Pulmonary artery endothelial cell (primary cell): ENCODE data around the gene CRLF3. TPM values are rescaled to one million over a fixed set of nuclear protein-coding genes. Genes with fewer than 3 reads are reported as not detected.
"Not testable (repeated sequence)": the region's sequence is repeated elsewhere in the genome, so short reads cannot be mapped to it uniquely, and the experiment has no call there.

ENCODE experiments used
- DNase-seq: peaks from one replicate; pipeline ENCODE4 v3.0.0-alpha.2; 2011; ENCODE audit warnings: low read depth, low spot score
- total RNA-seq: library from RNA; depleted of rRNA; stranded (reverse); fragments of >200 nt; gene quantifications from 2 replicates; pipeline ENCODE4 v1.2.3, GENCODE V29; 2014

The CRLF3 gene
- total RNA-seq, 1 donor from 2014 or later = 23.3 TPM

DNA sequence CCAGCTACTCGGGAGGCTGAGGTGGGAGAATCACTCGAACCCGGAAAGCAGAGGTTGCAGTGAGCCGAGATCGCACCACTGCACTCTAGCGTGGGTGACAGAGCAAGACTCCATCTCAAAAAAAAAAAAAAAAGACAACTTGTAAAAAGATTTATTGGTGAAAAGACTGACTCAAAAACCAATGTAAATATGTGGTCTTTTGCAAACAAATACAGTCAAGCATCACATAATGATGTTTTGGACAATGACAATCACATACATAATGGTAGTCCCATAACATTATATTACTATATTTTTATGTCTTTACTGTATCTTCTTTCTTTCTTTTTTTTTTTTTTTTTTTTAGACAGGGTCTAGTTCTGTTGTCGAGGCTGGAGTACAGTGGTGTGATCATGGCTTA lies 8.3 kb downstream of the CRLF3 start:
- no peak for DNase-seq

DNA sequence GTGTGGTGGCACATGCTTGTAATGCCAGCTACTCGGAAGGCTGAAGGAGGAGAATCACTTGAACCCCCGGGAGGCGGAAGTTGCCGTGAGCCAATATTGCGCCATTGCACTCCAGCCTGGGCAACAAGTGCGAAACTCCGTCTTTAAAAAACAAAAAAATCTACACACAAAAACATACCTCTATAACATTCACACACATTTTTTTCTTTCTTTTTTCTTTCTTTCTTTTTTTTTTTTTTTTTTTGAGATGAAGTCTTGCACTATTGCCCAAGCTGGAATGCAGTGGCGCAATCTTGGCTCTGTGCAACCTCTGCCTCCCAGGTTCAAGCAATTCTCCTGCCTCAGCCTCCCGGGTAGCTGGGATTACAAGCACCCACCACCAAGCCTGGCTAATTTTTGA lies 9.6 kb downstream of the CRLF3 start:
- not testable (repeated sequence) for DNase-seq

DNA sequence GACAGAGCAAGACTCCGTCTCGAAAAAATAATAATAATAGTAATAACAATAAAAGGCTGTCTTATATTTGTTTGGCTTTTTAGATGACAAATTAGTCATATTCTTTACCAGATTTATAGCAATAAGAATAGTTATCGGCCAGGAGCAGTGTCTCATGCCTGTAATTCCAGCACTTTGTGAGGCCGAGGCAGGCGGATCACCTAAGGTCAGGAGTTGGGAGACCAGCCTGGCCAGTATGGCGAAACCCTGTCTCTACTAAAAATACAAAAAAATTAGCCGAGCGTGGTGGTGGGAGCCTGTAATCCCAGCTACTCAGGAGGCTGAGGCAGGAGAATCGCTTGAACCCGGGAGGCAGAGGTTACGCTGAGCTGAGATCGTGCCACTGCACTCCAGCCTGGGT lies 10.3 kb downstream of the CRLF3 start:
- not testable (repeated sequence) for DNase-seq

DNA sequence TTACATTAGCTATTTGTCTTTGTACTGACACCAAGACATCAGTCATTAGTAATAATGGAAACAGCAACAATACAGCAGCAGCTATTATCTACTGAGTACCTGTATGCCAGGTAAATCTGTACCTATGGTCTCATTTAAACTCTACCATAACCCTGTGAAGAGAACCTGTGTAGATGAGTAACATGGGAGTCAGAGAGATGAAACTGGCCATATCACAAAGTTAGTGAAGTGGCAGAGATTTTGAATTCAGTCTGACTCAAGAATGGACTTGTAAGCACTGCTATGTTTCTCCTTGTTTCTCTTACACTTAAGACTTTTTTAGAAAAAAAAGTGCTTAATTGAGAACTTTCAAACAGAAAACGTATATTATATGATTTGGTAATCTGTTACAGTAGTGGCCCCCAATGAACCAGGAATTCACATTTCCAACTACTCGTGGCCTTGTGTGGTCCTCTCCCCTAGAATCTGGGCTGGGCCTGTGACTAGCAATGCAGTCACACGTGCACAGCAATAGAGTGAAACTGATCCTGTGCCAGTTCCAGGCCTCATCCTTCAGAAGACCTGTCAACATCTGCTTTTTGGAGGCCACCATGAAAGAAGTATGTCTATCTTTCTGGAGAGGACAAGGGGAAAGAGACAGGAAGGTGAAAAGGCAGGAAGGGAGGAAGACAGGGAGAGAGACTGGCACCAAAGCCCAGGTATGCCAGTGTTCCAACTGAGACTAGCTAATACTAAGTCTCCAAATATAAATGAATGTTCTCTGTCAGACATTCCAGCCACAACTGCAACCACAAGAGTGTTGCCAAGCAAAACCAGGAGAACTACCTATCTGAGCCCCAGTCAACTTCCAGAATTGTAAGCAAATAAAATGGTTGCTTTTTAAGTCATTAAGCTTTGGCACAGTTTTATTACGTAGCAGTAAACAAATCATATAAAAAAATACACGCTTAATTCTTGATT lies 12.0 kb downstream of the CRLF3 start:
- no peak for DNase-seq

DNA sequence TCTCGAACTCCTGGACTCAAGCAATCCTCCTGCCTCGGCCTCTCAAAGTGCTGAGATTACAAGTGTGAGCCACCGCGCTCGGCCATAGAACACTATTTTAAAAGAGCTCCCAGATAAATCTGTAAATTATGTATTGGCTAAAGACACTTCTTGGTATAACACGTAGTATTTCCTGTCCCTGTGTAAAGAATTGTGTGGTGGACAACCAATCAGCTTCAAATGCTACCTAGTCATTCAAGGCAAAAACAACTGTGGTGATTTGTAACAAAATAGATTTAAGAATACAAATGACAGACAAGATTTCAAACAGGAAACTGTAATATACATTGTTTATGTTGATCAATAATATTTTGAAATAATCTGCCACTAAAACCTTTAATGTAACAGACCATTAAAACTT lies 14.6 kb downstream of the CRLF3 start:
- DNase-seq = no peak

GRCh38 chr17:30808785-30809286 lies 15.7 kb downstream of the CRLF3 start:
- no peak for DNase-seq

- no peak for DNase-seq
Observed at GRCh38 chr17:30807896-30808295, 16.6 kb downstream of the CRLF3 start.

DNA sequence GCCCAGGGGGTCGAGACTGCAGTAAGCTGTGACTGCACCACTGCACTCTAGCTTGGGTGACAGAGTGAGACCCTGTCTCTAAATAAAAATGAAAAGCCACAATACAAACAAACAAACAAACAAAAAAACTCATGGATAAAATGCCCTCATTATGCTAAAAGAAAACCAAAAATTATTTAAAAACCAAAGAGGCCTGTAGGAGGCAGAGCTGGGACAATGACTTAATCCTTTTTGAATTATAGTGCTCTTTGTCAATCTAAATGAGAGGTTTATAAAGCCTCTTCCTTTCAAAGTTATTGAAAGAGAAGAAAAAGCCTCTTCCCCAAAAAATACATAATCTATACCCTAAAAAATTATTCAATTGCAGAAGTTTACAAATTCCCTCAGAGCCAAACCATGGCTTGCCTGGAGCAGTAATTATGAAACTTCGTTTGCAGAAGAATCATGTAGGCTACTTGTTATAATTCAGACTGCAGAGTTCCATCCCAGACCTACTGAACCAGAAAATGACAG lies 18.5 kb downstream of the CRLF3 start:
- no peak for DNase-seq

DNA sequence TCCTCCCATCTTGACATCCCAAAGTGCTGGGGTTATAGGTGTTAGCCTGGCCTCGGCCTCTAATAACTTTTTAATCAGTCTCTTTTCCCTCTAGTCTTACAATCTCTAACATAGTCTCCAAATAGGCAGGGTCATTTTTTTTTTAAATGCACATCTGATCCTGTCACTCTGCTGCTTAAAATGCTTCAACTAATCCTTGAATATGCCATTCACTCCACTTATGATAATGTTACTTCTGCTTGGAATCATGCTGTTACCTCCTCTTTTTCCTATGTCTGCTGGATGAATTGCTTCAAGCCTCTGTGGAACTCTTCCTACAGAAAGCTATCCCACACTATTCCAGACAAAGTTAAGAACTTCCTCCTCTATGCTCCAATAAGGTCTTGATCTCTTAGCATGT lies 22.8 kb downstream of the CRLF3 start:
- DNase-seq = no peak

DNA sequence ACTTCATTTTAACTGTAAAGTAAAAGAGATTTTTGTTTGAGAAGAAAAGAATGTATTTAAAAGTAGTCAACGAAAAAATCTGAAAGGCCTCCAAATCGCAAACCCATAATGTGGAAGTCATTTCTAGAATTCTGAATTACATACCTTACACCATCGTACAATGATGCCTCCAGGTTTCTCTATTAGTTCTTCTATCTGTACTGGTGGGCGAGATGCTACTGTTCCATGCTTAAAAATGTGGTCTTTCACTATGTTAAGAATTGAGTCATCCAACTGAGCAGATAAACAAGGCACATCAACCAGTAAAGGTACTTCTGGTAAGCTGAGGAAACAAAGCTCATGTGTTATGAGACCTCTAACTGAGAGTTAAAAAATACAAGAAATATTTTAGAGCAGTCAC lies 28.5 kb downstream of the CRLF3 start:
- no peak for DNase-seq

- no peak for DNase-seq
Observed at GRCh38 chr17:30794372-30794771, 30.1 kb downstream of the CRLF3 start.

GRCh38 chr17:30793282-30793977 lies 31.1 kb downstream of the CRLF3 start:
- DNase-seq = no peak

DNA sequence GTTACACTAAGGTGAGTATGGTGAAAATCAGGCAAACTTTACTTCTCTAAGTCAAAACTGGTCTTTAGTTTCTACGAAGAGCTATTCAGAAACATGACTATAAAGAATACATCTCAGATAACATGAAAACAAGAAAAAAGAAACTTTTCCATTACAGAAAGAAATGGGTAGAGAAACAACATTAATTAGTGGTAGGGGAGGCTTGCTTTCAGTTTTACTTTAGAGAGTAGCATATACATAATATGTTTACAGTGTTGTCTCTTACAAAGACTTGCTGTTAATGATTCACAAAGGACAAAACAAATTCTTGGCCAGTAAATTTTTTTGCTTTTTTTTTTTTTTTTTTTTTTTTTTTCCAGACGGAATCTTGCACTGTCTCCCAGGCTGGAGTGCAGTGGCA lies 34.2 kb downstream of the CRLF3 start:
- no peak for DNase-seq

DNA sequence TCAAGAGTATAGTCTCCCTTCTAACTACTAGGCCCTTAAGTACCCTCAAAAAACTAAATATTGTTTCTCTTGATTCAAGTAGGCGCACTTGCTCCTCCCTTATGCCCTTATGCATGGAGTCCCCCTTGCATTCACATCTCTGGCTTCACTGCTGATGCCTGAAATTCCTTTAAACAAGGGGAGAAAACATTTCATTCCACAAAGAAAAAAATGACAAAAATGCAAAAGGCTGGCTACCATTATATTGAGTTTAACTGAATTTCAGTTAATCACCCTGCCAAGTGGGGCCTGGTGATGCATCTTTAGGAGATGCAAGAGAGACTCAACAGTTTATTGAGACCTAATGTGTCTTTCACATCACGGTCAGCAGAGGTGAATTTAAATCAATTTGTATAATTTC lies 35.6 kb downstream of the CRLF3 start:
- no peak for DNase-seq

DNA sequence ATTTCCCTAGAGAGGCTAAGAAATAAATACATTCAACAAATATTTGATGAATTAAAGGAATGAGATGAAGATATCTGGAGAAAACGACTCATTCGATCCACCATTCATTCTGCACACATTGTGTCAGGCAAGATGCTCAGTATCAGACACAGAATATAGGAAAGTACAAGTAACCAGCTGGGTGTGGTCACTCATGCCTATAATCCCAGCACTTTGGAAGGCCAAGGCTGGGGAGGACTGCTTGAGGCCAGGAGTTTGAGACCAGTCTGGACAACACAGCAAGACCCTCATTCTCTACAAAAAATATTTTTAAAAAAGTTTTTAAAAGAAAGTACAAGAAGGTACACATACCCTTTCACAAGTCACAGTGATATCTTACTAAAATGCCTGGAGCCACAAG lies 42.3 kb downstream of the CRLF3 start:
- DNase-seq = no peak

DNA sequence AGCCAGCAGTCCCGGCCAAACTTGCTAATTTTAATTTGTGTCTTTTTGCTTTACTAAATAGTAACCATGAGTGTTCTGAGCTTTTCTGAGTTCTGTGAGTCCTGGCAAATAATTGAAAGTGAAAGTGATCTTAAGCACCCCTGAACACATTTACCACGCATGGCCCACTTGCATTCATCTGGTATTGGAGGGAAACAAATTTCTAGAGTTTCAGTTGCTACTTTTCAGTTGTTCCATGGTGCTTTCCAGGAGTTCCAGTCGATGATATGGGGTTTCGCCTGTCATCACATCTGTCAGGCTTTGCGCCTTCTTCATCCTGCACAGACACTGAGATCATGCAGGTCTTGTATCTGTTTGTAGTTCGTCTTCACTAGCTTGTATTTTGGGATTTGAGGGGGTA lies 44.1 kb downstream of the CRLF3 start:
- no peak for DNase-seq

DNA sequence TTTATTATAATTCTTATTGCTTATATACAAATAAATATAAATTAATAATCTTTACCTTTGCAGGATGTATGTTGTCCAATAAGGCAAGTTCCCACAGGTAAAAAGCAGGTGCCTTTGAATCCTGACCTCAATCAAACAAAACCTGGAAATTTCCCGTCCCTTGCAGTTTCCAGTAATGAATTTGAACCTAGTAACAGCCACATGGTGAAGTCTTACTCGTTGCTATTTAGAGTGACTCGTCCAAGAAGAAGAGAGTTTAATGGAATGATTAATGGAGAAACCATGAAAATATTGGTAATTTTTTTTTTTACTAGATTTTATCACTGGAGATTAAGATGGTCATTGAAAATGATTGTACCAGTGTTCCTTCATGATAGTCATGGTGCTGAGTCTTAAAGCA lies 55.7 kb downstream of the CRLF3 start:
- not testable (repeated sequence) for DNase-seq

DNA sequence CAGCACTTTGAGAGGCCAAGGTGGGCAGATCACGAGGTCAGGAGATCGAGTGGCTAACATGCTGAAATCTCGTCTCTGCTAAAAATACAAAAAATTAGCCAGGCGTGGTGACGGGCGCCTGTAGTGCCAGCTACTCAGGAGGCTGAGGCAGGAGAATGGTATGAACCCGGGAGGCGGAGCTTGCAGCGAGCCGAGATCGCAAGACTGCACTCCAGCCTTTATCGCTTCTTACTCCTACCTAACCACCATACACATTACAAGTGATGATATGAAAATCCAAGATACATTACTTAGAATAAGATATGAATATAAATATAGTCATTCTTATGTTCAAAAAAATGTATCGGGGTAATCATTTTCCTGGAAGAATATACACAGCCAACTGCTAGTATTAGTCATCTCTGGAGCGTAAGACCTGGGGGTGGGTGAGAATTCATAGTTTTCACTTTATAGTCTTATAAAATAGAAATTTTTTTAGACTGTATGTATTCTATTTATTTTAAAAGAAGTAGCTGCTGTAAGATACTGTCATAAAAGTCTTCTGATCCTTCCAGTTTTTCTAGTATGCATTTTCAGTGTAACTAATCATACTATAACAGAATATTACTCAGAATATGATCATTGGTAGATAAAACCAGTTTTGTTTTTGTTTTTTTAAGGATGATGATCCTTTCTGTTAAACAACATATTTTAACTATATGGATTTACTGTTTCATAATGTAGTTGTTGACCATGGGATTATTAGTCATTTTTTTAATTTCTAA lies 56.7 kb downstream of the CRLF3 start:
- not testable (repeated sequence) for DNase-seq

GRCh38 chr17:30761060-30761459 lies 63.4 kb downstream of the CRLF3 start:
- no peak for DNase-seq

- DNase-seq = not testable (repeated sequence)
Observed at GRCh38 chr17:30753291-30753690, 71.2 kb downstream of the CRLF3 start.

- DNase-seq = not testable (repeated sequence)
Observed at GRCh38 chr17:30750982-30751381, 73.5 kb downstream of the CRLF3 start.
